Activated CD4-positive, CD25-positive, alpha-beta regulatory T cell treated with anti-CD3 and anti-CD28 coated beads, Interleukin-2, amount 50 U/mL, for 16 hours (primary cell): ENCODE measurements around the gene OR2T4.

Source experiments
- DNase-seq: peaks from one replicate; pipeline ENCODE4 v3.0.0-alpha.2; 2020; ENCODE audit warnings: low read depth, low spot score

OR2T4 gene, protein sequence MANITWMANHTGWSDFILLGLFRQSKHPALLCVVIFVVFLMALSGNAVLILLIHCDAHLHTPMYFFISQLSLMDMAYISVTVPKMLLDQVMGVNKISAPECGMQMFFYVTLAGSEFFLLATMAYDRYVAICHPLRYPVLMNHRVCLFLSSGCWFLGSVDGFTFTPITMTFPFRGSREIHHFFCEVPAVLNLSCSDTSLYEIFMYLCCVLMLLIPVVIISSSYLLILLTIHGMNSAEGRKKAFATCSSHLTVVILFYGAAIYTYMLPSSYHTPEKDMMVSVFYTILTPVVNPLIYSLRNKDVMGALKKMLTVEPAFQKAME

GRCh38 chr1:248361121-248361715, at the start of gene OR2T4:
Gene OR2T4, plus strand, starts transcription at chr1:248361665. Its CDS starts 0 bp downstream, at chr1:248361665.
- no peak for DNase-seq

GRCh38 chr1:248316796-248317195, 44.7 kb upstream of the OR2T4 start:
- no peak for DNase-seq

DNA sequence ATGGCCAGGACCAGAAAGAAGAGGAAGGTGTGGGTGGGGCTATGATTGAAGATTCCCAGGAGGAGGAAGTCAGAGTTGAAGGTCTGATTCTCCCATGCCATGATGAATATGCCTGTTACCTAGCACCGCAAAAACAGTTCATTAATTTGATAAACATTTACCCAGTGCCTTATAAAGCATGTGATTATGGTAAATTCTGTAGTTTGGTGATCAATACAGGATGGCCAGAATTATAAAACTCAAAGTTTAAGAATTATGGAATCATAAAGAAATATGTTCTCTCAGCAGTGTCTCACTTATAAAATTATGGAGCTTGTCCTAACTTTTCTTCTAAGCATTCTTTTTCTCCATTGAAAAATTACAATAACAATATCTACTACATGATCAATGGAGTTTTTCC, 37.0 kb upstream of the OR2T4 start, which contains the start of gene OR2M7:
Gene OR2M7 (minus strand): TSS at position 101 of the 400 bp plus-strand sequence. CDS start 0 bp downstream, at position 101.
- no peak for DNase-seq

DNA sequence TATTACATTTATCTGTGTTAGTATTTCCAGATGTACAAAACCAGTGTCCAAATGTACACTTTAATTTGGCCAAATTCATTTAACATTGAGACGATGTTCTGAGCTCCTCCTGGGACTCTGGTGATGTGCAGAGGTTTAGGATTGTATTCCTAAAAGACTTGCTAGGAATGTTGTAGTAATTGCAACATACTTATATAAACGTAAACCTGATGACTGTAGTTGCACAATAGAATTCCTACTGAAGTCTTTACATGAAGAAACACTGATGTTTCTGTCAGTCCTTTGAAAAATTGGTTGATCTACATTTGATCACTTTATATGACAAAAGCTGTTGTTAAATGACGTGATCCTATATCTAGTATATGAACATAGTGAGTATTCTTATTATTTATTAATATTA, 18.0 kb upstream of the OR2T4 start:
- no peak for DNase-seq

- no peak for DNase-seq
These were observed 13.0 kb upstream of the OR2T4 start, which contains the start of gene OR14C36 for GRCh38 chr1:248348475-248348874. Gene OR14C36, plus strand, starts transcription at chr1:248348775. Its CDS starts 0 bp downstream, at chr1:248348775.

GRCh38 chr1:248359415-248359814, 2.0 kb upstream of the OR2T4 start:
- no peak for DNase-seq

GRCh38 chr1:248366609-248367008, 5.1 kb downstream of the OR2T4 start:
- DNase-seq, result no peak

DNA sequence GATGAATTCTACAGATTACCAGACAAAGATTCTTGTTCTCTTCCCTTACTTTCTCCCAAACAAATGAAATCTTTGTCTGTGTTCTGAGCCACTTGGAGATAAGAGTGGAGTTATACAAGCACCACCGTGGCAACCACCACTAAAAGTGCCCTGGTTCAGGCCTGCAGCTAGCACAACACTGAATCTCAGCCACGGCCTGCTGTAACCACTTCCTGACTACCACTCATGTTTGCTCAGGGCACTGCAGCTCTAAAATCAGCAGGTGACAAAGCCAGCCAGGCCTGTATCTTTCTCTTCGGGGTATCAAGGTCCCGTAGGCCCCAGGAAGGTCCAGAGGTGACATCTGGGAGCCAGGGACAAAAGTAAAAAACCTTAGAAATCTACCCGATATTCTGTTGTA, 10.9 kb downstream of the OR2T4 start:
- no peak for DNase-seq

GRCh38 chr1:248373761-248374160, 12.3 kb downstream of the OR2T4 start:
- no peak for DNase-seq

DNA sequence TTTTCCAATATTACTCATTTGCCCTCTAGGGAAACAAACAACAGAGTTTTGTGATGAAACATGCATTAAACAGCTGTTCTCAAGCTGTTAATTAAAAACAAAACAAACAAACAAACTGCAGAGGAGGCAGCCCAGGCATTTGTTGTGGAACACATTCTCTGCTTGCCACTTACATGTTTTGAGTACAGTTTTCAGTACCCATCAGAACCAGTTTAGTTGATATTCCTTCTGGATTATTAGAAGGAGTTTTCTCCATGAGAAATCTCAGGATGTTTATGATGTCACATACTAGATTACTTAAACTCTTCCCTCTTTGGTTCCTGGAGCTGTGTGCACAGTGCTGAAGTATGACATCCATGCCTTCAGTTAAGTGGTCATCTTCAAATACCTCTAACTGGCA, 14.0 kb downstream of the OR2T4 start, which contains the start of gene OR2T6:
Gene OR2T6 (plus strand): TSS at position 301 of the 400 bp plus-strand sequence. CDS start 11,863 bp downstream, outside the sequence.
- DNase-seq, result no peak

DNA sequence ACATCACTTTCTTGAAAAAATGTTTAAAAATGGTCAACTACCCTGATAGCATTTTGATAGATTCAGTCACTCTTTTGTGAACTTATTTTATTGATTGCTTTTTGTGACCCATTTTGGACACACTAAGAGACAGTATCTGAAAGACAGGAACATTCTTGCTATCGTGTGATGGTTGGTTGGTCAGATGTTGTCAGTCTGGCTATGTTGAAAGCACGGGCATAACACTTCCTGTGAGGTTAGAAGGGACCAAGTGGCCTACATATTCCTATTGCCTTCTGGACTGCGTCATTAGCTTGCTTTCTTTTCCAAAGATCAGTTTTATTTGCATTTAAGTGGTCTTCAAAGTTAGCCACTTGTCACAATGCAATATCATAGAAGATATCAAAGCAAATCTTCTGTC, 15.5 kb downstream of the OR2T4 start:
- DNase-seq, result no peak

DNA sequence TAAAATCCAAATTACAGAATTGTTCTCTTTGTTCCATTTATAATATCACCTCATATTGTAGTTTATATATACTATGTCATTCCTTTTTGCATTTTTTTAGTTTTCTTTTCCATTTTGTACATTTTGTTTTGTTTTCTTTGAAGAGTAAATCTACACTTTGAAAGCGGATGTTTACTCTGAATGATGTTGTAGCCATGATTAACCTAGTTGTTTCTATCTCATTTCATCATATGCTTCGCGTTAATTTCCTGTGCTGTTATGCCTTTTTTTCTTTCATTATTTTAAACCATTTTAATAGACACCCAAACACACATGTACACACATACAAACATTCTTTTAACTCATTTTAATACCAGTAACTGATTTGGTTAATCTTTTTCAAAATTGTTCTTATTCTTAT, 19.4 kb downstream of the OR2T4 start:
- DNase-seq, result no peak

DNA sequence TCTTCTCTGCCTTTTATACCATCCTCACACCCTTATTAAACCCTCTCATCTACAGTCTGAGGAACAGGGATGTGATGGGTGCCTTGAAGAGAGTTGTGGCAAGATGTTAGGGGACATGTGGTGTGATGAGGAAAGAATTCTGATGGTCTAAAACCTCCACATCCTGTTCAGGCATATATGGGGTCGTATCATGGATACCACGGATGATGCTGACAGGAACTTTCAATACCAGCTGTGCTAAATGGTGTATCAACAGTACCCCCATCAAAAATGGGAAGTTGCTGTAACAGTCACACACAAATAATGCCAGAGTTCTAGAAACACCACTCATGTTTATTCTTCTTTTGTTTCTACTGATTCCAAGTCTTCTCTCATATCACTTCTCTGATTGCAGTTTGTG, 27.0 kb downstream of the OR2T4 start:
- no peak for DNase-seq

GRCh38 chr1:248393050-248393449, 31.6 kb downstream of the OR2T4 start:
- DNase-seq, result no peak

GRCh38 chr1:248402748-248403147, 41.3 kb downstream of the OR2T4 start, which contains the start of gene OR2T1:
Gene OR2T1, plus strand, starts transcription at chr1:248403048. Its CDS starts 3,100 bp downstream, at chr1:248406148.
- DNase-seq, result no peak

DNA sequence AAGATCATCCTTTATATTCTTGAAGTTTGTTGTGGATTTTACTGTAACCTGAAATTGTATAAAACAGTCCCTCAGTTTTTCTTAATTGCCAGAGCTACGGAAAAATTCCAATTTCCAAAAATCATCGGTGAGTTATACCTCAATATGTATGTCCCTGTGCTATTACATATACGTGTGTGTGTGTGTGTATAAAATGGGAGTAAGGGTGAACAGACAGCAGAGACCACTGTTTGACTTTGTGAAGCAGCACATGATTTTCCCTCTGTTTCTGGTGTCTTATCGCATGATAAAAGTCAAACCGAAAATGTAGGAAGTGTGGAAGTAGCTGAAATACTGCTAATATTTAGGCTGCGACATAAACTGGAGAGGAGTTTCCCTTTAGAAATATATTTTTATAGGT, 42.6 kb downstream of the OR2T4 start:
- DNase-seq, result no peak

DNA sequence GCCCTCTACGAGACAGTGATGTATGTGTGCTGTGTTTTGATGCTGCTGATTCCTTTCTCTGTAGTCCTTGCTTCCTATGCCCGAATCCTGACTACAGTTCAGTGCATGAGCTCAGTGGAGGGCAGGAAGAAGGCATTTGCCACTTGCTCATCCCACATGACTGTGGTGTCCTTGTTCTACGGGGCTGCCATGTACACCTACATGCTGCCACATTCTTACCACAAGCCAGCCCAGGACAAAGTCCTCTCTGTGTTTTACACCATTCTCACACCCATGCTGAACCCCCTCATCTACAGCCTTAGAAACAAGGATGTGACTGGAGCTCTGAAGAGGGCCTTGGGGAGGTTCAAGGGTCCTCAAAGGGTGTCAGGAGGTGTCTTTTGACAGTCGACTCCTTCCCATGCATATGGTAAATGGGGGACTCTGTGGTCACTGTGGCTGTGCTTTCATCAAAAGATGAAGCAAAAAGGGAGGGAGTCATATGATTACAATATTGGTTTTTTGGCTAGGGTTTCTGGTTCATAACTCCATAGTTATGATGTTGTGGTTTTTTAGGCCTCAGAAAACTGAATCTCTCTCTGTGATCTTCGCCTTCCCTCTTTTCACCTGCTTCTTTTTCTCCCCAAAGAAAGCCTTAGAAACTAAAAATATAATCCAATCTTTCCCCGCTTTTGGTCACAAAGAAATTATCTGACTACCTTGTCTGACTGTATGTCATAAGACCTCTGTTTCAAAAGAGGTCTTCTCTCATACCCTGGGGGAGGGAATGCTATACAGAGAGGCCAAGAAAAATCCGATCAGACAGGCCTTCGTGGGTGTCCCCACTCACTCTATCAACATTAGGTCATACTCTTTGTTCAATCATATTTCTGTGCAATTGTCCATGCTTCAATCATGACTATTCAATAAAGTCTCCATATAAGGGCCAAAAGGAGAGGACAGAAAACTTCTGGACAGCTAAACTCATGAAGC, 45.5 kb downstream of the OR2T4 start:
- no peak for DNase-seq
